HG02610 (cell line): ENCODE data around the gene BCAS3.
"Not testable (repeated sequence)": the region's sequence is repeated elsewhere in the genome, so short reads cannot be mapped to it uniquely, and the experiment has no call there.

Source experiments
- ATAC-seq: cut with Tn5 transposase; IDR thresholded peaks from one replicate; pipeline ENCODE4 v1.9.1; 2021; ENCODE audit warnings: mild to moderate bottlenecking, moderate library complexity; ENCODE audit not compliant: unreplicated experiment

Gene BCAS3

GRCh38 chr17:60976861-60977260 lies 299.2 kb downstream of the BCAS3 start:
- ATAC-seq = not testable (repeated sequence)

GRCh38 chr17:60989379-60989778 lies 311.7 kb downstream of the BCAS3 start:
- ATAC-seq = no peak

- ATAC-seq = no peak
These were observed 312.2 kb downstream of the BCAS3 start for GRCh38 chr17:60989846-60990245.

GRCh38 chr17:60993497-60993896 lies 315.8 kb downstream of the BCAS3 start:
- no peak for ATAC-seq

GRCh38 chr17:60995680-60996079 lies 318.0 kb downstream of the BCAS3 start:
- ATAC-seq = no peak

- no peak for ATAC-seq
These were observed 323.3 kb downstream of the BCAS3 start for GRCh38 chr17:61000911-61001310.

GRCh38 chr17:61002316-61002736 lies 324.7 kb downstream of the BCAS3 start:
- no peak for ATAC-seq

GRCh38 chr17:61005358-61005757 lies 327.7 kb downstream of the BCAS3 start:
- no peak for ATAC-seq

GRCh38 chr17:61005958-61006357 lies 328.3 kb downstream of the BCAS3 start:
- ATAC-seq = not testable (repeated sequence)

GRCh38 chr17:61007980-61008379 lies 330.3 kb downstream of the BCAS3 start:
- no peak for ATAC-seq

- ATAC-seq = no peak
These were observed 332.0 kb downstream of the BCAS3 start for GRCh38 chr17:61009663-61010062.

GRCh38 chr17:61010661-61011170 lies 333.1 kb downstream of the BCAS3 start:
- ATAC-seq = no peak

GRCh38 chr17:61011251-61011650 lies 333.6 kb downstream of the BCAS3 start:
- ATAC-seq = no peak

- no peak for ATAC-seq
These were observed 338.3 kb downstream of the BCAS3 start for GRCh38 chr17:61015966-61016365.

GRCh38 chr17:61017317-61018006 lies 339.8 kb downstream of the BCAS3 start:
- no peak for ATAC-seq

- no peak for ATAC-seq
These were observed 341.3 kb downstream of the BCAS3 start for GRCh38 chr17:61018938-61019337.

GRCh38 chr17:61023996-61024395 lies 346.3 kb downstream of the BCAS3 start:
- no peak for ATAC-seq

GRCh38 chr17:61026818-61027217 lies 349.2 kb downstream of the BCAS3 start:
- ATAC-seq = no peak

- no peak for ATAC-seq
These were observed 351.5 kb downstream of the BCAS3 start for GRCh38 chr17:61029181-61029580.

- ATAC-seq = no peak
These were observed 363.0 kb downstream of the BCAS3 start for GRCh38 chr17:61040666-61041065.

GRCh38 chr17:61042348-61042747 lies 364.7 kb downstream of the BCAS3 start:
- not testable (repeated sequence) for ATAC-seq

GRCh38 chr17:61047515-61047914 lies 369.9 kb downstream of the BCAS3 start:
- ATAC-seq = no peak
